CD4-positive, alpha-beta T cell treated with Interleukin-15 for 1 hour (primary cell): ENCODE measurements around the gene MCHR2.

Experiments used
- DNase-seq: peaks from one replicate; pipeline ENCODE4 v3.0.0-alpha.2; 2020

The MCHR2 gene

DNA sequence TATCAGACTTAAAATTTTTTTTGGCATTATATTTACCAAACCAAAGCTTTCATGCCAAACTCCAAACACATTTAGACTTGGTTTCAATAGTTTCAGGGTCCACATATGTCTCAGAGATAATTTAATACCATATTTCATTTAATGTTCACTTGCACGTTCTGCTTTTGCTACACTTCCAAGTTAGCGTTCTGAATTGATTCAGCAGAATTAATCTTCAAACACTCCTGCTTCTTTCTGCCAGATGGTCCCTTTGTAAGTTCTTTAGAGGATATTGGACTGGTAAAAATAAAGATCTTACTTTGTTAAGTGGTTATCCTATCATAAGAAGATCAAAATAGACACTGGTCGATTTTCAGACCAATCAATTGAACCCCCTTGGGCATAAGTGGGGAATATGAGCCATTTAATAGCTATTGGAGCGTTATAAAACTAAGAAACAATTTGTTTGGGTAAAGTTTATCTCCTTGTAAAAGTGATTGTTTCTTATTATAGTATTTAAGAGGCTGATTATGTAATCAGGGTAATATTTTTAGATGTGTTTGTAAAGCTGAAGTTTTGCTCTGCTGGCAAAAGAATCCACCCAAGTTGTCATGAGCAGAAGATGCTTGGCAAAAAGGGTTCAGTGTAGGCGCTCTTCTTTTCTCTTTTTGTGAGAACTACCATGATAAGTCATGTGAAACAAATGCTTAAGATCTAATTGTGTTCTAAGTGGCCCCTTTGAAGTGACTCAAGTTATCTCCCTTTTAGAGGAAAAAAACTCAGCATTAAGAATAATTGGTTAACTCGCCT lies 92.2 kb downstream of the MCHR2 start:
- no peak for DNase-seq

DNA sequence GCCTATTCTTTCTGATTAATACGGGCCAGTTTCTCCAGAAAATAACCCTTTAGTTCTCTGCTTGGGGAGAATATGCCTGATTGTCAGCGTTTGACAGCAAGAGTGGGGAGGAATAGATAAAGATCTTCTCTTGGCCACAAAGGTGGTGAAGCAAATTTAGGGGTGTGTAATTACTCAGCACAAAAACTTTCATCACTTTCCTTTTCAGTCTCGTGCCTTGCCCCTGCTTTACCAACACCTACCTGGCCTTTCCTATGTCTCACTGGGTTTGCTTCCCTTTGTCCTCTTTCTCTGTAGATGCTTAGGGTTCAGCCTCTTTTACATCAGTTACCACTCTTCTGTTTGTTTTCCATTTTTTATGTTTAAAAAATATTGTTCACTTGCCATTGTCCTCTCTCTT lies 99.2 kb downstream of the MCHR2 start:
- DNase-seq = no peak

DNA sequence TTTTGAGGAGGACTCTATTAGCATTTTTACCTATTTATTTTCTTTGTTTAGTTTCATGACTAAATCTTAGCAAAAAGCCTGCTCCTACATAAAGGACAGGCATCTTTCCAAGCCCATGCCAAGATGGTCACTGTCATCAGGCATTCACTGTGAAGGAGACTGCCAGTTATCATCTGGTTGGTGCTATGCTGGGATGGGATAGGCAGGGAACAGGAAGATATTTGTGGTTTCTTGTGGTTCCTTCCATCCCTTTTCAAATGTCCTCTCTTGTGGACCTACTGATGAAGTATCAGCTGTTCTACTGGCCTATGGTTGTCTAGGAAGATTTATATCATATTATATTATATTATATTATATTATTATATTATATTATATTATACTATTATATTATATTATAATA lies 107.0 kb downstream of the MCHR2 start:
- DNase-seq = no peak

DNA sequence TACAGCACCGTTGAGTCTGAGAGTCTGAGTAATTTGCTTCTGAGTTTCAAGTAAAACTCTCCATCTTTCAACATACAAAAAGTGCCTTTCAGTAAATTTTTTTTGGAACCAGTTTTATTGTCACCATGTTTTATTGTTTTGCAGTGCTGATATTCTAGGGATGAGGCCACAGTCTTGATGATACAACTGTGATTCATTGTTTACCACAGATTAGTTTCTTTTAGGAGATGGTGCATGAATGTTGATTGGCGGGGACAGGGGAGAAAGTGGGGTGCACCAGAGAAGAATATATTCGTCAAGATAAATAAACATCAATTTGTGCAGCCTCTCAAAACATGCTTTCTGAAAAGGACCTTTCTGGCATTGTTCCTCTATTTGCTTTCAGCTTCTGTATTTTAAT lies 109.0 kb downstream of the MCHR2 start:
- no peak for DNase-seq

DNA sequence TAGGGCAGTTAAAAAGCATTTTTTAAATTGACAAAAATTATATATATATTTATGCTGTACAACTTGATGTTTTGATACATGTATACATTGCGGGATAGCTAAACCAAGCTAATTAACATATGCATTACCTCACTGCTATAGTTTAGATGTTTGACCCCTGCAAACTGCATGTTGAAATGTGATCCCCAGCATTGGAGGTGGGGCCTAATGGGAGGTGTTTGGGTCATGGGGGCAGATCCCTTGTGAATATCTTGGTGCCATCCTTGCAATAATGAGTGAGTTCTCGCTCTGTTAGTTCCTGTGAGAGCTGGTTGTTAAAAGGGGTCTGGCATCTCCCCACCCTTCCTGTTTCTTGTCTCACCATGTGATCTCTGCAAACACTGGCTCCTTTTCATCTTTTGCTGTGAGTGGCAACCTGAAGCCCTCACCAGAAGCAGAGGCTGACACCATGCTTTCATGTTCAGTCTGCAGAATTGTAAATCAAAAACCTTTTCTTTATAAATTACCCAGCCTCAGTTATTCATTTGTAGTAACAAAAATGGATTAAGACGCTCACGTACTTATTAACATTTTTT lies 111.8 kb downstream of the MCHR2 start:
- no peak for DNase-seq

DNA sequence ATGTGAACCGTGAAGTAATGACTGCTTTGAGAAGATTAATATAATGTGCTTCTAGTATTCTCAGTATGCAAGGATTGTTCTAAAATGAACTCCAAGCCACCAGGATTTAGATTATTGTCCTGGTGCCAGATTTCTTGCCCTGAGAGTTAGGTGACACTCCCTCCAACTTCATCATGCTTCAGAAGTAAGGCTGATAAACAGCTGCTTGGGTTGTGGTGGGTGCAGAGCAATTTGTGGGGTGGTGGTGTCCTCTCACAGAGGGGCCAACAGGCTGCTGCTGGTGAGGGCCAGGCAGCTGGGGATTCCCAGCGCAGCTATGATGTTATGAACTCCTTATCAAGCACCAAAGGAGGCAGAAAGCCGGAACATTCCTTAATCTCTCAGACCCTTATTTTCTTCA lies 114.6 kb downstream of the MCHR2 start:
- no peak for DNase-seq

DNA sequence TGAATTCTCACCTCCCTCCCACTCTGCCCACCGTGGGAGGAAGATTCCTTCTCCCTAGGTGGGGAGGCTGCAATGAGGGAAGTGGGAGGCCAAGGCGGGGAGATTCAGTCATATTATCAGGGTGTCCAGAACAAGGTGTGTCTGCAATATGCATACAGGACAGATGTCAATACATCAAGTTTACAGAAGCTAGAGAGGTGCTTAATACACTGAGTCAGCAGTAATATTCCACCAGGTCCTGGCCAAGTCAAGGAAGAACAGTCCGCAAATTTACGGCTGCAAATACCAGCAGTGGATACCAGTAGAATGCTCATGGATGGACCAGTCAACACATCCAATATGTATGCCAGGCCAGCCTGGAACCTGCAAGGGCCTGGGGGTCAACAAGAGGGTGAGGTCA lies 119.0 kb downstream of the MCHR2 start:
- no peak for DNase-seq

DNA sequence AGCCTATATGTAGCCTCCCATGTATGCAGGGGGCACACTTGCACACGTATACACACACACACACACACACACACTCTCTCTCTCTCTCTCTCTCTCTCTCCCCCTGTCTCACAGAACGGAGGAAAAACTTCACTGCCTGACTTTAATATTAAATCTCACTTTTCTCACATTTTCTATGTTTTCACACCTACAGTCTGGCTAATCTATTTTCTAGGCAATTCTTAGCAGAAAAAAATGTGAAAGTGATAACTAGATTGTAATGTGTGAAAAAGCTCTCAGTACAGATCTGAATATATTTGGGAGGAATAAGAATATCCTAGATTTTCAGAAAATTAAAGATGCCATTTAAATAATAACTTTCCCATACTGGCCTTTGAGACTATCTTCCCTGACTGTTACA lies 120.9 kb downstream of the MCHR2 start:
- DNase-seq = no peak

DNA sequence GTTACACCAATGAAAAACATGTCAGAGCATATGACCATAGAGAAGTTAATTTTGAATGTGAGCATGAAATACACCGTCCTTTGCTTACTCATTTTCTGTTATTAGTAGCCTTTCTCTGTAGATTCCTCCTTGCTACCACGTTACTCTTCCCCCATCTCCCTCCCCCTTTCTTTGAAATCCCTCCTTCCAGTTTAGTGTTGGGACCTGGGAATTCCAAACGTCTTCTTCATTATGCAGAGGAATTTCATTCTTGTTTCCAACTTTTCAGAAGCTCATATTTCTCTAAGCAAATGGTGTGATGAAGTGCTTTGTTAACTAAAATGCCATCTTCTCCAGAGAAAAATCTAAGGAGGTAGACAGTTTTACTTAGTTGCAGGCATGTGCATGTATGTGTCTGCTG lies 122.4 kb downstream of the MCHR2 start:
- no peak for DNase-seq
